HUES6 (cell line): ENCODE data around the gene FNBP1.
"Not testable (repeated sequence)": the region's sequence is repeated elsewhere in the genome, so short reads cannot be mapped to it uniquely, and the experiment has no call there.

Experiments used
- H3K27ac ChIP-seq: 2 replicates; pipeline ENCODE4 v1.7.0; 2013; ENCODE audit warnings: low read depth, mild to moderate bottlenecking, low read length, inconsistent platforms
- H3K27me3 ChIP-seq: 2 replicates; pipeline ENCODE4 v1.6.1; 2013; ENCODE audit warnings: low read length; ENCODE audit not compliant: control insufficient read depth, insufficient read depth
- H3K36me3 ChIP-seq: 2 replicates; pipeline ENCODE4 v1.6.1; 2013; ENCODE audit warnings: low read length; ENCODE audit not compliant: control insufficient read depth, insufficient read depth
- H3K4me1 ChIP-seq: 2 replicates; pipeline ENCODE4 v1.6.1; 2013; ENCODE audit warnings: low read length; ENCODE audit not compliant: control insufficient read depth, insufficient read depth
- H3K4me3 ChIP-seq: 2 replicates; pipeline ENCODE4 v1.5.1; 2013; ENCODE audit warnings: low read depth, low read length
- H3K9ac ChIP-seq: one replicate; pipeline ENCODE4 v1.6.1; 2013; ENCODE audit warnings: mild to moderate bottlenecking, low read length
- H3K9me3 ChIP-seq: 2 replicates; pipeline ENCODE4 v1.6.1; 2013; ENCODE audit warnings: low read depth, low read length; ENCODE audit not compliant: control insufficient read depth, insufficient read depth

FNBP1 gene

DNA sequence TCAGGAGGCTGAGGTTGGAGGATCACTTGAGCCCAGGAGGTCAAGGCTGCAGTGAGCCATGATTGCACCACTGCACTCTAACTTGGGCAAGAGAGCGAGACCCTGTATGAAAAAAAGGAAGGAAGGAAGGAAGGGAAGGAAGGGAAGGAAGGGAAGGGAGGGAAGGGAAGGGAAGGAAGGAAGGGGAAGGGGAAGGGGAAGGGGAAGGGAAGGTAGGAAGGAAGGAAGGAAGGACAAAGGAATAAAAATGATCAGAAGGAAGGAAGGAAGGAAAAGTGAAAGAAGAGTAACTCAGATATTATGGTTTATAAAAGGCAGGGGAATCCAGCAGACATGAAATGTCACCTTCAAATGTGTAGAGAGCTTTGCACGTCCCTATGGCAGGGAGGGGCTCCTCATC is 143.4 kb downstream of the FNBP1 start:
- H3K9me3 ChIP-seq, result no peaks in the 10 kb centered on the region
- no peaks in the 10 kb centered on the region for H3K27me3 ChIP-seq
- H3K4me1 ChIP-seq, result no peaks in the 10 kb centered on the region
- H3K4me3 ChIP-seq, result no peak overlapping the region
- H3K27ac ChIP-seq, result no peak overlapping the region
- H3K36me3 ChIP-seq, result peaks cover 40% of the 10 kb centered on the region
- no peak overlapping the region for H3K9ac ChIP-seq

DNA sequence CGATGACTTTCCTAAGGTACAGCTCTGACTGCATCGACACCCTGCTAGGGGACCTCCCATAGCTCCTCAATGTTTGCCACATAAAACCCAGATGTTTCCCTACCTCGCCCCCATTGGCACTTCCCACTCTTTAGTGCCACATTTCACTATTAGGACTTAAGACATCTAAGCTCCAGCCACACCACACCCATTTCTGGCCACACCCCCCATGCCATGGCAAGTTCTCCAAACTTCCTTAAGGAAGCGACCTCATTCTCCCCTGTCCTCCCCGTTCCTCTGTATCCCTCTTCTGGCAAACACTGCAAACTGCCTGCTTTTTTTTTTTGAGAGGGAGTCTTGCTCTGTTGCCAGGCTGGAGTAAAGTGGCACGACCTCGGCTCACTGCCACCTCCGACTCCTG is 144.8 kb downstream of the FNBP1 start:
- Histone ChIP-seq H3K4me1 (no peaks in the 10 kb centered on the region), H3K4me3 (no peak overlapping the region), H3K36me3 (peaks cover 40% of the 10 kb centered on the region), H3K27ac (no peak overlapping the region), H3K9ac (no peak overlapping the region), H3K9me3 (no peaks in the 10 kb centered on the region), H3K27me3 (no peaks in the 10 kb centered on the region)

DNA sequence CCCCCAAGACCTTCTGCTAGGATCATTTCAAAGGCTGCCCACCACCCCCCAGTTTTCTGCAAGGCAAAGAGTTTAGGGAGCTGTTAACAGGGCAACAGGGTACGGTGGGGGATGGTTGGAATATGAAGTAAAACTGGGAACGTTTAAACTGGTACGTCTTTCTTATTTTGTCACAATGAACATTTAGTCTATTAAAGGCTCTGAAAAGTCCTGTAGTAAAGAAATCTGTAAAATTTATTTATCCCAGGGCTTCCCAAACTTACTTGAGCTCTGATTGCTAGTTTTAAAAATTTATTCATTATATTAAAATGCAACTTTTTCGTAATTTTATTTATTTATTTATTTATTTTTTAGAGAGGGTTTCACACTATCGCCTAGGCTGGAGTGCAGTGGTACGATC is 145.7 kb downstream of the FNBP1 start:
- Histone ChIP-seq H3K27me3 (no peaks in the 10 kb centered on the region), H3K27ac (no peak overlapping the region), H3K4me1 (no peaks in the 10 kb centered on the region), H3K36me3 (peaks cover 34% of the 10 kb centered on the region), H3K9ac (no peak overlapping the region), H3K9me3 (no peaks in the 10 kb centered on the region), H3K4me3 (no peak overlapping the region)

DNA sequence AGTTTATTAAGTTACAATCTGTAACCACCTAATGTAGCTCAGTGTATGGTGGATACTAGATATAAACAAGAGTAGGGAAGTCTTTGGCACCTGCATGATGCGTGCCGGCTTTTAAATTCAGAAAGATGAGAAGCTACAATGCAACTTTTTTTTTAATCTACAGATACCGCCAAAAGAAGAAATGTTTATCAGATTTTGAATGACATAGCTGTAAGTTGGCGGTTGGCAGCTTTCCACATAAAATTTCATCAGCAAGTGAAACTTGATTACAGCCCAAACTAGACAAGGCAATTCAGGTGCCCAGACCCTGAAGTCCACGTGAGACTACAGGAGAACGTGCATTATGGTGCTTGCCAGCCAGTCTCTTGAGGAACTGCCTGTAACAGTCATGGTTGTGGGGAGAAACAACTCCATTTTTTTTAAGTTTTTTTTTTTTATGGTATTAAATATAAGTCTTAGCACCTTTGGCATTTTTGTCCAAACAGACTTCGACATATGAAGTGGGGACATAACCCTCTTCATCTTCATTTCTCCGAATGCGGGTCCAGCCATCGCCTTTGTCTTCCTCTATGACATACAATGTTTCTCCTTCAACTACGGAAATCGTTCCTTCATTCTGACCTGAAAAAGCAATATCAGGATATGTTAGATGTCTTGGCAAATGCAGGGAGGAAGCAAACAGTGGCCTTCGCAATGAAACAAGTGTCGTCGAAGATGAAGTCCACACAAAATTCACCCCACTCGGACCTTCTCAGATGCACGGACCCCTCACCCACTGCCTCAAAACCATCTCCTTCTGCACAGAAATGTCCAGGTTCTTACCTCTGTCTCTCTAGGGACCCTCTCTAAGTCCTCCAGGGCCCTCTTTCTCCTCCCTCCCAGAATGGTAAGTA is 147.4 kb downstream of the FNBP1 start:
- peaks cover 27% of the 10 kb centered on the region for H3K36me3 ChIP-seq
- no peaks in the 10 kb centered on the region for H3K9me3 ChIP-seq
- H3K27me3 ChIP-seq, result no peaks in the 10 kb centered on the region
- no peak overlapping the region for H3K27ac ChIP-seq
- no peak overlapping the region for H3K9ac ChIP-seq
- H3K4me1 ChIP-seq, result no peaks in the 10 kb centered on the region
- no peak overlapping the region for H3K4me3 ChIP-seq

DNA sequence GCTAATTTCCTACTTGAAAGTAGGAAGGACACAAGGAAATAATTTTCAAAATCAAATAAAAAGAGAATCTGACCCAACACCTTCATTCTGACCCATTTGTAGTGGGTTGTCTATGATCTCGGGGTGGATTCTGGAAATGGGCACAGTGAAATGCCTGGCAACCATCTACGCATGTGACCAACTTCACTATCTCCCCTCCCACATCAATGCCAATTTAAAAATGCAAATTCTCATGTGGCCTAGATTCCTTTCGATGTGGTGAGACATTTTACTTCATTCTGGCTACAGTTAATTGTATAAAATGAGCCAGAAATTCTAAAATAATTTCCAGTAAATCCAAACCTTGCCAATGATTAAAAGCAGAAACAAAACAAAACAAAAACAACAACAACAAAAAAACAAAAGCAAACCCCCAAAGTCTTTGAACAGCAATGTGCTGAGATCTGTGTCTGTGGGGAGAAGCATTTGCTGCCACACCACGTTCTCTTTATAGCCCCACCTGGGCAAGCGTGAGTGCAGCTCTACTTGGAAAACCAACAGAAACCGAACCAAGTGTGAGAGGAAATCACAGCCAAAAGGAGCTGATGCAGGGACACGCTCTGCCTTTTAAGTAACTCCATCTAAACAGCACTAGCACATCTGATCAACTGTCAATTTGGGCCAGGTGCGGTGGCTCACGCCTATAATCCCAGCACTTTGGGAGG is 148.7 kb downstream of the FNBP1 start:
- H3K9me3 ChIP-seq, result no peaks in the 10 kb centered on the region
- no peak overlapping the region for H3K9ac ChIP-seq
- peaks cover 15% of the 10 kb centered on the region for H3K36me3 ChIP-seq
- H3K27ac ChIP-seq, result no peak overlapping the region
- no peak overlapping the region for H3K4me3 ChIP-seq
- peaks cover 6% of the 10 kb centered on the region; the same call in 1 of the 2 replicates for H3K4me1 ChIP-seq
- no peaks in the 10 kb centered on the region for H3K27me3 ChIP-seq

DNA sequence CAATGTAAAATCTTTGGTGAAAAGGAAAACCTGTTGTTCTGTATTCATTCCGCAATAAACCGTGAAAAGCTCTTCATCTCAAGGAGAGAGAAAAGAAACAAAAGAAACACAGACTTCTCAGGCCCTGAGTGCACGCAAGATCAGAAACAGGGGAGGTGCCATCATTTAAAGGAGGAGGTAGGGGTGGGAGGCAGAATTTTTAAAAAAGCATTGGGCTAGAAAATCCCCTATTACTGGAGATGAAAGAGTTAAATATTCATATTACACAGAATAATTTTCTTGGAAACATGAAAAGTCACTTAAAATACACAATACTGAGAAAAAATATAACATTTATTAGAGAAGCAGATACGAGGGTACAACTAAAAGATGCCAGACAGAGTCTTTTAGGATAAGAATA is 151.4 kb downstream of the FNBP1 start:
- Histone ChIP-seq H3K4me3 (no peak overlapping the region), H3K9ac (no peak overlapping the region), H3K27ac (no peak overlapping the region), H3K9me3 (no peaks in the 10 kb centered on the region), H3K4me1 (peaks cover 19% of the 10 kb centered on the region), H3K27me3 (no peaks in the 10 kb centered on the region), H3K36me3 (peaks cover 15% of the 10 kb centered on the region)

DNA sequence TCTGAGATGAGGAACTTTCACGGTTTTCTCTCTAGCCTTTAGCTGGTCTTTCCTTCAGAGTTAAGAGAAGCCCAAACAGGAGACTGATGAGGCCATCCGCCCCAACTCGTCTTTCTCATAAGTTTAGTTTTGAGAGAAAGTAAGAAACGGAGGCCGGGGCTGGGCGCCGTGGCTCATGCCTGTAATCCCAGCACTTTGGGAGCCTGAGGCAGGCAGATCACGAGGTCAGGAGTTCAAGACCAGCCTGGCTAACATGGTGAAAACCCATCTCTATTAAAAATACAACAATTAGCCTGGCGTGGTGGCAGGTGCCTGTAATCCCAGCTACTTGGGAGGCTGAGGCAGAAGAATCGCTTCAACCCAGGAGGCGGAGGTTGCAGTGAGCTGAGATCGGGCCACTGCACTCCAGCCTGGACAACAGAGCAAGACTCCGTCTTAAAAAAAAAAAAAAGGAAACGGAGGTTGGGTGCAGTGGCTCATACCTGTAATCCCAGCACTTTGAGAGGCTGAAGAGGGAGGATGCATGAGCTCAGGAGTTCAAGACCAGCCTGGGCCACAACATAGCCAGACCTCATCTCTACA is 152.2 kb downstream of the FNBP1 start:
- Histone ChIP-seq H3K36me3 (peaks cover 10% of the 10 kb centered on the region), H3K4me1 (peaks cover 25% of the 10 kb centered on the region), H3K4me3 (peak overlapping the region; percentile 44)
- H3K9me3 ChIP-seq, H3K9ac ChIP-seq, H3K27ac ChIP-seq, H3K27me3 ChIP-seq: not testable (repeated sequence)

DNA sequence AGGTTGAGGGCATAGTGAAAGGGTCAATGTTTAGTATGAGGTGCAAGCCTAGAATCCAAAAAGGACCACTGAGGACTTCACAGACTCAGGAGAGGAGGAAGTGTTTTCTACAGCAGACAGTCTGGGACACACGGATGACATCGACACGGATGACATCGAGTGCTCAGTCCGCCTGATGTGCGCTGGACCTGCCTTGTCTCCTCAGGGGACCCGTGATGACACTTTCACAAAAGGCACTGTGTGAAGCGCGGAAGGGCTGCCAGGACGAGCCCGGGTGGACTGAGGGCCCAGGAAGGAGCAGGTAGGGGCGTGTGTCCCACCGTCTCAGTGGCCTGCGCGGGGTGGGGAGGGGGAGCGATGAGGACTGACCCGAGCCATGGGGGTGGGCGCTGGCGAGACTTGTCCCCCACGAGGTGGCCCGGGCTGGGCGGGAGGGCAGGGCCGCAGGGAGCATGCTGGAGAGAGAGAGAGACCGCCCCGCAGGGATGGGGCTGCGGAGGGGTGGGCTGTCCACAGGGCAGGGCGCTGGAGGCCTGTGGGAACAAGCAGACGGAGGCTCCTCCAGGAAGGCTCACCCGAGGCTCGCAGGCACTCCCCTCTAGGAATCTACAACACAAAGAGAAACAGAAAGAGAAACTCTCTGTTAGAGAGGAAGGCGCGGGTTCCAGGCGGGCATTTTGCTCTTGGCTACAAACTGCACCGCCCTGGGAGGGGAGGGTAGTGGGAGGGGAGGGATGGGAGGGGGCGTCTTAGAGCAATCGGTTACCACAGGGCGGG is 152.9 kb downstream of the FNBP1 start:
- Histone ChIP-seq H3K4me1 (peaks cover 30% of the 10 kb centered on the region), H3K27ac (no peak overlapping the region), H3K4me3 (peak overlapping the region; percentile 44), H3K27me3 (no peaks in the 10 kb centered on the region), H3K36me3 (peaks cover 4% of the 10 kb centered on the region), H3K9me3 (no peaks in the 10 kb centered on the region), H3K9ac (peak overlapping the region; percentile 21)

DNA sequence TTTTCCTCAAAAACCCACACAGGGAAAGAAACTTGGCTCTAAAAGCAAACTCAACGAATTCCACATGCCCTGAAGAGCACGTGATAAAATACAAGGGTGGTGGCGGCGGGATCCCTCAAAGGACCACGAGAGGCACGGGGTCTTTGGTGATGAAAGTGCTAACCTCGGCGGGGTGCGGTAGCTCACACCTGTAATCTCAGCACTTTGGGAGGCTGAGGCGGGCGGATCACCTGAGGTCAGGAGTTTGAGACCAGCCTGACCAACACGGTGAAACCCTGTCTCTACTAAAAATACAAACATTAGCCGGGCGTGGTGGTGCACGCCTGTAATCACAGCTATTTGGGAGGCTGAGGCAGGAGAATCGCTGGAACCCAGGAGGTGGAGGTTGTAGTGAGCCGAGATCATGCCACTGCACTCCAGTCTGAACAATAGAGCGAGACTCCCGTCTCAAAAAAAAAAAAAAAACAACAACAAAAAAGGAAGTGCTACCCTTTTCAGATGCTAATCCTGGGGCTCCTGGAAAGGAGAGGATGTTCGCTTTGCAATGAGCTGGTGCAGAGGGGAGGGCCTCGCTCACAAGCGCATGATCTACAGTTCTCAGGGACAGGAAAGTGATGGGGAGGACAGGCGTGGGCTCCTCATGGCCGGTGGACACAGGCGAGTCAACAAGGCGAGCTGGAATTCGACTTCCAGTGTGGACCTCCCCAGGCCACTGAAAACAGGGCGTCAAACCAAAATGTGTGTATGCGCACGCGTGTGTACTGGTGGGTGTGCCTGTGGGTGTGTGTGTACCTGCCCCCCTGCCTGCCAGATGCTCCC is 153.7 kb downstream of the FNBP1 start:
- Histone ChIP-seq H3K4me3 (peak overlapping the region; percentile 44), H3K9me3 (no peaks in the 10 kb centered on the region), H3K9ac (peak overlapping the region; percentile 21), H3K27me3 (no peaks in the 10 kb centered on the region), H3K4me1 (peaks cover 37% of the 10 kb centered on the region), H3K27ac (no peak overlapping the region), H3K36me3 (no peaks in the 10 kb centered on the region; the same call in 1 of the 2 replicates)
